ENCODE data around the gene INTS3. TPM values are rescaled to one million over a fixed set of nuclear protein-coding genes. Genes with fewer than 3 reads are reported as not detected.

The INTS3 gene
- total and polyA plus RNA-seq, 2 donors (not counting 1 experiment from before 2014, with no cell fraction given), result 31.4 to 37.3 TPM

DNA sequence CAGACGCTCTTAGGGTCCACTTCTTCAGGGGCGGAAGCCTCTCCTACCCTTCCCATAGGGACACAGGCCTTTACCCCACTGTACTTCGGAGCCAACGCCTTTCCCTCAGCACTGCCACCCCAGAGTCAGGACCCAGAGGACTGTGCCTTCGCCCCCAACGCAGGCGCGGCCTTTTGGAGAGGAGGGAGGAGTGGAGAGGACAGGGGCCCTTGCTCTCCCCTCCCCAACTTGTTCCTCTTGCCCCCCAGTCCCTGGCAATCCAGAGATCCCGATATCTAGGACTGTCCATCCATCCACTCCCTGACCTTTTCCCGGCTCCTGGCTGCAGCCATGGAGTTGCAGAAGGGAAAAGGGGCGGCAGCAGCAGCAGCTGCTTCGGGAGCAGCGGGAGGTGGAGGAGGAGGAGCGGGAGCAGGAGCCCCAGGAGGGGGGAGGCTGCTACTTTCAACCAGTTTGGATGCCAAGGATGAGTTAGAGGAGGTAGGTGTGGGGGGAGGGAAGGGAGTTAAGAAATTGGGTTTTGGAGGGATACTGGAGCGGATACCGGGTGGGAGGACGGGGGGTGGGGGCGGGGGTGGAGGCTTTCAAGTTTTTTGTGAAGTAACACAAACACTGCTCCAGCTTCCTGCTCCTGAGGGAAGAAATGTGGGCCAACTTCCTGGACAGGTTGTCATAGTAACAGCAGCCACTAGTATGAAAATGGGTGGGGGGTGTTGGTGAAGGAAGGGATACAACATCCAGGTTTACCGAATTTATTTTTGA, 636 bp downstream of the INTS3 start:
- peak overlapping the region; percentile 74 to 85 (median 77) for H3K4me3 ChIP-seq (replicated peaks in 1 of 4; ENCODE audit: control extremely low read depth in 1 of 4, insufficient read depth in 1 of 4, low read depth in 3 of 4, low read length in 4 of 4)
- H4K20me1 ChIP-seq (ENCODE audit: control insufficient read depth, extremely low read depth, insufficient read depth, low read length), result no peaks in the 10 kb centered on the region
- peaks cover 4% of the 10 kb centered on the region for H3K79me2 ChIP-seq (ENCODE audit: control insufficient read depth, insufficient read depth, low read length)
- no peaks in the 10 kb centered on the region for H3K9me3 ChIP-seq (ENCODE audit: control insufficient read depth, insufficient read depth, low read depth, low read length)
- H3K27me3 ChIP-seq (ENCODE audit: control insufficient read depth, insufficient read depth, low read length), result no peaks in the 10 kb centered on the region
- H2AFZ ChIP-seq (ENCODE audit: low read length), result peak overlapping the region; percentile 24
- DNase-seq (ENCODE audit: low read depth in 2 of 2), result peak; percentile 47 to 56
- H3K36me3 ChIP-seq (ENCODE audit: control insufficient read depth, insufficient read depth, low read length), result peaks cover 1% of the 10 kb centered on the region
- H3K27ac ChIP-seq (ENCODE audit: insufficient read depth, low read length), result peak overlapping the region; percentile 90
- peak overlapping the region; percentile 68 for H3K9ac ChIP-seq (ENCODE audit: insufficient read depth, low read length)
- H3K4me2 ChIP-seq (ENCODE audit: extremely low read depth, insufficient read depth, low read length), result peak overlapping the region; percentile 93
- TF ChIP-seq, protein P1, sequence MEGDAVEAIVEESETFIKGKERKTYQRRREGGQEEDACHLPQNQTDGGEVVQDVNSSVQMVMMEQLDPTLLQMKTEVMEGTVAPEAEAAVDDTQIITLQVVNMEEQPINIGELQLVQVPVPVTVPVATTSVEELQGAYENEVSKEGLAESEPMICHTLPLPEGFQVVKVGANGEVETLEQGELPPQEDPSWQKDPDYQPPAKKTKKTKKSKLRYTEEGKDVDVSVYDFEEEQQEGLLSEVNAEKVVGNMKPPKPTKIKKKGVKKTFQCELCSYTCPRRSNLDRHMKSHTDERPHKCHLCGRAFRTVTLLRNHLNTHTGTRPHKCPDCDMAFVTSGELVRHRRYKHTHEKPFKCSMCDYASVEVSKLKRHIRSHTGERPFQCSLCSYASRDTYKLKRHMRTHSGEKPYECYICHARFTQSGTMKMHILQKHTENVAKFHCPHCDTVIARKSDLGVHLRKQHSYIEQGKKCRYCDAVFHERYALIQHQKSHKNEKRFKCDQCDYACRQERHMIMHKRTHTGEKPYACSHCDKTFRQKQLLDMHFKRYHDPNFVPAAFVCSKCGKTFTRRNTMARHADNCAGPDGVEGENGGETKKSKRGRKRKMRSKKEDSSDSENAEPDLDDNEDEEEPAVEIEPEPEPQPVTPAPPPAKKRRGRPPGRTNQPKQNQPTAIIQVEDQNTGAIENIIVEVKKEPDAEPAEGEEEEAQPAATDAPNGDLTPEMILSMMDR (conservative IDR thresholded peaks at IDR 0.05 in 1 of 2, IDR thresholded peaks at IDR 0.05 in 1 of 2; ENCODE audit: low read depth in 1 of 2, low read length in 2 of 2), result no peak
- no peak for TF ChIP-seq EZH2 (IDR thresholded peaks at IDR 0.05; ENCODE audit: low read length, missing control alignments)
- H3K4me1 ChIP-seq (ENCODE audit: control insufficient read depth, extremely low read depth, insufficient read depth, low read length), result peaks cover 5% of the 10 kb centered on the region

DNA sequence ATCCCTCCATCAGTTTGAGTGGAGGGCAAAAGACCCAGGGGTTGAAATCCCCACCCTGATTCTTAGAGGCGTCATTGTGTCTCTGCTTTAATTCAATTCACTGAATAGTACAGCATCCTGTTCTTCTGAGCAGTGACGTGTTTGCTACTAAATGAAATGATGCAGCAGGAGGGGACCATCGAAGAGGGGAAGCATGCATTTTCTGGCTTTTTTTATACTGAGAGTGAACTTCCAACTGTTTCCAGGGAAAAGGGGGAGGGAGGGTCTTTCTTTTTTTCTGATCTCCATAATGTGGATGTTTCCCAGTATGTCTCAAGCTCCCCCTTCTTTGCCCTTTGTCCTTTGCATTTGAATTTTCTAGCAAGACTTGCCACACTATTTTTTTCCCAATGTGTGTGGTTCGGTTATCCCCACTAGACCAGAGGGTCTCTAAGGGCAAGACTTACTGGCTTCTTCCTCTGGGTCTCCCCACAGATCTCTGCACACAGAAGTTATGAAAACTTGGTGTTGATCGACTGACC, 2.7 kb downstream of the INTS3 start:
- Histone ChIP-seq H3K4me3 (replicated peaks in 1 of 4; ENCODE audit: control extremely low read depth in 1 of 4, insufficient read depth in 1 of 4, low read depth in 3 of 4, low read length in 4 of 4) (peak overlapping the region in 1 of 4 experiments; percentile 21), H3K36me3 (ENCODE audit: control insufficient read depth, insufficient read depth, low read length) (peaks cover 1% of the 10 kb centered on the region), H2AFZ (ENCODE audit: low read length) (no peak overlapping the region), H3K9me3 (ENCODE audit: control insufficient read depth, insufficient read depth, low read depth, low read length) (no peaks in the 10 kb centered on the region), H4K20me1 (ENCODE audit: control insufficient read depth, extremely low read depth, insufficient read depth, low read length) (no peaks in the 10 kb centered on the region), H3K4me1 (ENCODE audit: control insufficient read depth, extremely low read depth, insufficient read depth, low read length) (peaks cover 5% of the 10 kb centered on the region), H3K4me2 (ENCODE audit: extremely low read depth, insufficient read depth, low read length) (peak overlapping the region; percentile 40), H3K27me3 (ENCODE audit: control insufficient read depth, insufficient read depth, low read length) (no peaks in the 10 kb centered on the region), H3K9ac (ENCODE audit: insufficient read depth, low read length) (no peak overlapping the region), H3K79me2 (ENCODE audit: control insufficient read depth, insufficient read depth, low read length) (peaks cover 4% of the 10 kb centered on the region), H3K27ac (ENCODE audit: insufficient read depth, low read length) (no peak overlapping the region)
- no peak for DNase-seq (ENCODE audit: low read depth in 2 of 2)
- TF ChIP-seq EZH2 (IDR thresholded peaks at IDR 0.05; ENCODE audit: low read length, missing control alignments), result no peak
- TF ChIP-seq, protein P1 (conservative IDR thresholded peaks at IDR 0.05 in 1 of 2, IDR thresholded peaks at IDR 0.05 in 1 of 2; ENCODE audit: low read depth in 1 of 2, low read length in 2 of 2), result no peak

DNA sequence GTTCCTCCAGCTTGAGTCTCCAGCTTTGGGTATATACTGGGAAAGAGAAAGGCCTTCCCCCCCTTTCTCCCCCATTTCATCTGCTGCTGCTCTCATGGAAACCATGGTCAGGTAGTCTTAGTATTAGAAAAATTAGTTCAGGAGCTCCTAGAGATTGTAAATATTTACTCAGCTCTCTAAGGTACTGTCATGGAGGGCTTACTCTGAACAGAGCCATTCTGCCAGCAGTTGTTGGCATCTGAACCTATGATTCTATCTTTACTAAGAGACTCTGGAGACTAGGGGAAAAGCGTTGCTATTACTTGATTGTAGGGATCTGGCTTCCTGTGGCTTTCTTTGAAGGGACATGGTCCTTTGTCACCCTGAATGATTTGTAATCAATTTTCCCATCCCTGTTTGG, 6.1 kb downstream of the INTS3 start:
- H3K27ac ChIP-seq (ENCODE audit: insufficient read depth, low read length), result no peak overlapping the region
- H3K4me3 ChIP-seq (replicated peaks in 1 of 4; ENCODE audit: control extremely low read depth in 1 of 4, insufficient read depth in 1 of 4, low read depth in 3 of 4, low read length in 4 of 4), result no peak overlapping the region
- peaks cover 1% of the 10 kb centered on the region for H3K36me3 ChIP-seq (ENCODE audit: control insufficient read depth, insufficient read depth, low read length)
- peaks cover 5% of the 10 kb centered on the region for H3K4me1 ChIP-seq (ENCODE audit: control insufficient read depth, extremely low read depth, insufficient read depth, low read length)
- TF ChIP-seq, protein P1 (conservative IDR thresholded peaks at IDR 0.05 in 1 of 2, IDR thresholded peaks at IDR 0.05 in 1 of 2; ENCODE audit: low read depth in 1 of 2, low read length in 2 of 2), result no peak
- no peak for TF ChIP-seq EZH2 (IDR thresholded peaks at IDR 0.05; ENCODE audit: low read length, missing control alignments)
- H3K27me3 ChIP-seq (ENCODE audit: control insufficient read depth, insufficient read depth, low read length), result no peaks in the 10 kb centered on the region
- H2AFZ ChIP-seq (ENCODE audit: low read length), result no peak overlapping the region
- H3K79me2 ChIP-seq (ENCODE audit: control insufficient read depth, insufficient read depth, low read length), result peaks cover 1% of the 10 kb centered on the region
- H3K4me2 ChIP-seq (ENCODE audit: extremely low read depth, insufficient read depth, low read length), result no peak overlapping the region
- no peaks in the 10 kb centered on the region for H3K9me3 ChIP-seq (ENCODE audit: control insufficient read depth, insufficient read depth, low read depth, low read length)
- no peak for DNase-seq (ENCODE audit: low read depth in 2 of 2)
- no peak overlapping the region for H3K9ac ChIP-seq (ENCODE audit: insufficient read depth, low read length)
- H4K20me1 ChIP-seq (ENCODE audit: control insufficient read depth, extremely low read depth, insufficient read depth, low read length), result no peaks in the 10 kb centered on the region
